ENCODE results near the gene SYNDIG1. TPM values are rescaled to one million over a fixed set of nuclear protein-coding genes. Genes with fewer than 3 reads are reported as not detected.

SYNDIG1 gene
- total RNA-seq, 2 donors from 2014 or later, result 0.78 TPM; not detected in 1

GRCh38 chr20:24492031-24492607 lies 22.7 kb downstream of the SYNDIG1 start:
- no peak overlapping the region for H3K27ac ChIP-seq
- no peak for DNase-seq
- H3K36me3 ChIP-seq (replicated peaks in 1 of 2; ENCODE audit: insufficient read depth in 1 of 2, low read depth in 2 of 2), result no peaks in the 10 kb centered on the region
- no peak for TF ChIP-seq POLR2A (IDR thresholded peaks at IDR 0.05)
- TF ChIP-seq CTCF (IDR thresholded peaks at IDR 0.05), result no peak
- WGBS, 2 donors, result 60 to 61% methylated on average over 16 of the region's 16 CpGs
- no peak for ATAC-seq
- no peaks in the 10 kb centered on the region for H3K4me1 ChIP-seq
- H3K9me3 ChIP-seq, result no peaks in the 10 kb centered on the region
- no peaks in the 10 kb centered on the region for H3K27me3 ChIP-seq
- H3K4me3 ChIP-seq, result no peak overlapping the region
- intact Hi-C loops (cut with DNase I), result no loop called here

DNA sequence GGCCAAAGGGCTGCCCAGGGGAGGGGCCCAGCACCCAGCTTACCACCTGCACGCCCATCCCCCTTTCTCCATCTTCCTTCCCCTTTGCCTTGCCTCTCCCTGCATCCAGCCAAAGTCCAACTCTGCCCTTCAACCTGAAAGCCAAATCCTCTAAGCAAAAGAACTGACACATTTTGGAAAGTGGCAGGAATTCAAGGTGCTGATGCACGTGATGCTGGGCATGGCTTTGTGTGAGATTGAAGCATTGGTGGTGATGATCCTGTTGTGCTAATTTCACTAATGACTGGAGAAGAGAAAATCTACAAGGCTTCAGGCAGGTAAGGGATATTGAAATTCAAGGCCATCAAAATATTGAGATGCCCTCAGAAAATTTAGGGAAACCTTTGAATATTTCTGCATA lies 23.3 kb downstream of the SYNDIG1 start:
- 54 to 66% methylated on average over 2 of the region's 2 CpGs for WGBS, 2 donors
- Histone ChIP-seq H3K27ac (no peak overlapping the region), H3K36me3 (replicated peaks in 1 of 2; ENCODE audit: insufficient read depth in 1 of 2, low read depth in 2 of 2) (no peaks in the 10 kb centered on the region), H3K9me3 (no peaks in the 10 kb centered on the region), H3K4me3 (no peak overlapping the region), H3K4me1 (no peaks in the 10 kb centered on the region), H3K27me3 (no peaks in the 10 kb centered on the region)
- no peak for TF ChIP-seq POLR2A (IDR thresholded peaks at IDR 0.05)
- TF ChIP-seq CTCF (IDR thresholded peaks at IDR 0.05), result no peak
- intact Hi-C loops (cut with DNase I), result no loop called here
- no peak for DNase-seq
- no peak for ATAC-seq

DNA sequence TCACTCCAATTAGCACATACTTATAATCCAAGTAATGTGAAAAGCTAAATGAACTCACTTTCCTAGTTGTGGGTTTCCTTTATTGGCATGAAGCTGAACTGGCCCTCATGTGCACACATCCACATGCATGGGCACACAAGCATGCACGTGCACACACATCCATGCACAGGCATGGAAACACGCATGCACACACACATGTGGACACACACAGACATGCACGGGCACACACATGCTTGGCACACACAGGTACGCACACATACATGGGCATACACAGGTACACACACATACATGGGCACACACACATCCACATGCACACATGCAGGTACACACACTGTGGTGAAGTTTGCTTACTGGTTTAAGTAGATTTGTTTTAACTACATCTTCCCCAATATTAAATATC lies 23.8 kb downstream of the SYNDIG1 start:
- H3K27me3 ChIP-seq, result no peaks in the 10 kb centered on the region
- DNase-seq (no peak), ATAC-seq (no peak)
- intact Hi-C loops (cut with DNase I), result no loop called here
- no peaks in the 10 kb centered on the region for H3K4me1 ChIP-seq
- H3K36me3 ChIP-seq (replicated peaks in 1 of 2; ENCODE audit: insufficient read depth in 1 of 2, low read depth in 2 of 2), result no peaks in the 10 kb centered on the region
- no peaks in the 10 kb centered on the region for H3K9me3 ChIP-seq
- H3K27ac ChIP-seq, result no peak overlapping the region
- WGBS, 2 donors, result 45 to 76% methylated on average over 2 to 4 of the region's 4 CpGs
- no peak for TF ChIP-seq POLR2A (IDR thresholded peaks at IDR 0.05)
- TF ChIP-seq CTCF (IDR thresholded peaks at IDR 0.05), result no peak
- no peak overlapping the region for H3K4me3 ChIP-seq

DNA sequence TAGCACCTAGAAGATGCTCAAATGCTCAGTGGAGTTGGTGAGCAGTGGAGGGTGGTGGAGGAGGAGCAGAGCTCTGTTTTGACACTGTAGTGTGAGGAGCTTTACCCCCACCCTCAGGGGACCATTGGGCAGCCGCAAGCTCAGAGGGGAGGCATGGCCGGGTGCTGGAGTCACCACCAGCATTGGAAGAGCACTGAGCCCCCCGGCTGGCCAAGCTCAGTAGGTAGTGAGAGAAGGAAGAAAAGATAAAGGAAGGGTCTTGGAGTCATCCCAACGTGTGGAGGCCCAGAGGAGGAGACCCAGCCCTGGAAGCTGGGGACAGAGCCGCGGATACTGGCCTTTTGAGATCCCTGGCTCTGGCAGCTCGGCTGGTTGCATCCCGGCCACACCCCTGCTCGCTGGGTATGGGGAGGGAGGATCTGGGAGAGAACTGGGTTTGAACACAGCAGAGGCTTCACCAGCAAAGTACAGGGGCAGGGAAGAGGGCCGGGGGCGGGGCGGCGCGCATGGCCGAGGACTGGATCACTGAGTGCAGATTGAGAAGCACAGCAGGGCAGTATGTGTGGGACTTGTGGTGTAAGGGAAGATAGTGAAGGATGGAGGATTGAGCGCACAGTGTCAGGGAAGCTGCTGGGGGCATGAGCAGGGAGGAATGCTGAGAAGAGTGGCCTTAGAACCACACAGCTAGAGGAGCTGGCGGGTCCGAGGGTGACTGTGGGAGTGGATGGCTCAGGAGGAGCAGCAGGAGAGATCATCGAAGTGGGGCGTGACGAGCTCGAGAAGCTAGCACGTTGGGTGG lies 24.4 kb downstream of the SYNDIG1 start:
- ATAC-seq (no peak), DNase-seq (no peak)
- H3K9me3 ChIP-seq, result no peaks in the 10 kb centered on the region
- H3K27ac ChIP-seq, result no peak overlapping the region
- intact Hi-C loops (cut with DNase I), result no loop called here
- H3K4me3 ChIP-seq, result no peak overlapping the region
- TF ChIP-seq POLR2A (IDR thresholded peaks at IDR 0.05), result no peak
- no peak for TF ChIP-seq CTCF (IDR thresholded peaks at IDR 0.05)
- 79 to 80% methylated on average over 23 of the region's 23 CpGs for WGBS, 2 donors
- H3K36me3 ChIP-seq (replicated peaks in 1 of 2; ENCODE audit: insufficient read depth in 1 of 2, low read depth in 2 of 2), result no peaks in the 10 kb centered on the region
- H3K4me1 ChIP-seq, result no peaks in the 10 kb centered on the region
- no peaks in the 10 kb centered on the region for H3K27me3 ChIP-seq

All from body of pancreas (tissue), 4 donors.